Astrocyte (in vitro differentiated cells and primary cell): ENCODE measurements around the gene EPN2. TPM values are rescaled to one million over a fixed set of nuclear protein-coding genes. Genes with fewer than 3 reads are reported as not detected.

Experiments used
- DNase-seq: peaks from one replicate; pipeline ENCODE4 v3.0.0-alpha.2; 2010; ENCODE audit warnings: low read depth
- FAIRE-seq: peaks from 2 replicates; lab custom pipeline; 2011; peaks lifted over from hg19 to GRCh38; lab: Jason Lieb, UNC
- H2AFZ ChIP-seq: 2 replicates; pipeline ENCODE4 v1.6.0; 2012; ENCODE audit warnings: low read depth, low read length, inconsistent platforms
- H3K27ac ChIP-seq: 2 replicates; pipeline ENCODE4 v1.5.1; 2011; ENCODE audit warnings: low read depth, low read length, inconsistent platforms
- H3K27me3 ChIP-seq: 2 replicates; pipeline ENCODE4 v1.6.0; 2011; ENCODE audit warnings: low read length, inconsistent platforms; ENCODE audit not compliant: insufficient read depth
- H3K36me3 ChIP-seq: 2 replicates; pipeline ENCODE4 v1.5.1; 2011; ENCODE audit warnings: low read length, inconsistent platforms; ENCODE audit not compliant: insufficient read depth
- H3K4me1 ChIP-seq: 2 replicates; pipeline ENCODE4 v1.5.1; 2011; ENCODE audit warnings: low read length, inconsistent platforms; ENCODE audit not compliant: insufficient read depth
- H3K4me2 ChIP-seq: 2 replicates; pipeline ENCODE4 v1.6.0; 2012; ENCODE audit warnings: low read length, inconsistent platforms
- H3K4me3 ChIP-seq: 2 replicates; pipeline ENCODE4 v1.5.1; 2011; ENCODE audit warnings: low read depth, mild to moderate bottlenecking, low read length, inconsistent platforms; ENCODE audit not compliant: insufficient read depth
- H3K79me2 ChIP-seq: 2 replicates; pipeline ENCODE4 v1.6.0; 2012; ENCODE audit warnings: mild to moderate bottlenecking, low read length, inconsistent platforms; ENCODE audit not compliant: insufficient read depth
- H3K9ac ChIP-seq: 2 replicates; pipeline ENCODE4 v1.6.0; 2012; ENCODE audit warnings: mild to moderate bottlenecking, low read length, inconsistent platforms
- H3K9me3 ChIP-seq: 2 replicates; pipeline ENCODE4 v1.5.1; 2012; ENCODE audit warnings: low read depth, mild to moderate bottlenecking, low read length, inconsistent platforms; ENCODE audit not compliant: insufficient read depth
- H4K20me1 ChIP-seq: 2 replicates; pipeline ENCODE4 v1.6.0; 2012; ENCODE audit warnings: low read length, inconsistent platforms; ENCODE audit not compliant: insufficient read depth
- H3K27ac Mint-ChIP-seq: one replicate; pipeline ENCODE4 v1.8.0; 2021; ENCODE audit warnings: mild to moderate bottlenecking, mixed read lengths; ENCODE audit not compliant: unreplicated experiment
- H3K27me3 Mint-ChIP-seq: one replicate; pipeline ENCODE4 v1.8.0; 2021; ENCODE audit warnings: low read depth, mixed read lengths; ENCODE audit not compliant: unreplicated experiment
- H3K36me3 Mint-ChIP-seq: one replicate; pipeline ENCODE4 v1.8.0; 2021; ENCODE audit warnings: low read depth, mixed read lengths; ENCODE audit not compliant: unreplicated experiment
- H3K4me1 Mint-ChIP-seq: one replicate; pipeline ENCODE4 v1.8.0; 2021; ENCODE audit warnings: low read depth, mixed read lengths; ENCODE audit not compliant: unreplicated experiment
- H3K4me3 Mint-ChIP-seq: one replicate; pipeline ENCODE4 v1.8.0; 2021; ENCODE audit warnings: mild to moderate bottlenecking, moderate library complexity, mixed read lengths; ENCODE audit not compliant: unreplicated experiment
- H3K9me3 Mint-ChIP-seq: one replicate; pipeline ENCODE4 v1.8.0; 2021; ENCODE audit warnings: mild to moderate bottlenecking, mixed read lengths; ENCODE audit not compliant: unreplicated experiment
- EZH2 ChIP-seq: IDR thresholded peaks from 2 replicates; pipeline ENCODE4 v1.6.1; 2012; ENCODE audit warnings: mild to moderate bottlenecking, low read length, inconsistent platforms; ENCODE audit not compliant: insufficient read depth
- total RNA-seq: library from RNA; stranded (reverse); gene quantifications from 2 replicates; pipeline ENCODE4 v1.2.1, GENCODE V29; 2021
- TF ChIP-seq, protein P1 (sequence below): IDR thresholded peaks from 2 replicates; pipeline ENCODE4 v1.5.1; 2011; ENCODE audit warnings: low read depth, mild to moderate bottlenecking, inconsistent platforms, low read length, moderate library complexity; ENCODE audit not compliant: insufficient read depth

Gene EPN2
- total RNA-seq, 1 donor from 2014 or later: 48.7 TPM

- peaks cover 8% of the 10 kb centered on the region for H3K4me1 Mint-ChIP-seq
- no peaks in the 10 kb centered on the region for H3K79me2 ChIP-seq
- H3K27me3 Mint-ChIP-seq: no peaks in the 10 kb centered on the region
- H3K4me3 ChIP-seq: no peak overlapping the region
- H4K20me1 ChIP-seq: no peaks in the 10 kb centered on the region
- H3K27ac Mint-ChIP-seq: no peak overlapping the region
- H3K36me3 Mint-ChIP-seq: no peaks in the 10 kb centered on the region
- H3K9me3 ChIP-seq: no peaks in the 10 kb centered on the region
- H3K27me3 ChIP-seq: no peaks in the 10 kb centered on the region
- no peak for DNase-seq
- no peak overlapping the region for H3K27ac ChIP-seq
- H3K9ac ChIP-seq: no peak overlapping the region
- no peak for FAIRE-seq
- peaks cover 10% of the 10 kb centered on the region for H3K4me1 ChIP-seq
- no peak overlapping the region for H3K4me3 Mint-ChIP-seq
- no peak overlapping the region for H3K4me2 ChIP-seq
- H3K9me3 Mint-ChIP-seq: no peaks in the 10 kb centered on the region
- H2AFZ ChIP-seq: no peak overlapping the region
- no peaks in the 10 kb centered on the region for H3K36me3 ChIP-seq
- no peak for TF ChIP-seq EZH2
- TF ChIP-seq, protein P1, sequence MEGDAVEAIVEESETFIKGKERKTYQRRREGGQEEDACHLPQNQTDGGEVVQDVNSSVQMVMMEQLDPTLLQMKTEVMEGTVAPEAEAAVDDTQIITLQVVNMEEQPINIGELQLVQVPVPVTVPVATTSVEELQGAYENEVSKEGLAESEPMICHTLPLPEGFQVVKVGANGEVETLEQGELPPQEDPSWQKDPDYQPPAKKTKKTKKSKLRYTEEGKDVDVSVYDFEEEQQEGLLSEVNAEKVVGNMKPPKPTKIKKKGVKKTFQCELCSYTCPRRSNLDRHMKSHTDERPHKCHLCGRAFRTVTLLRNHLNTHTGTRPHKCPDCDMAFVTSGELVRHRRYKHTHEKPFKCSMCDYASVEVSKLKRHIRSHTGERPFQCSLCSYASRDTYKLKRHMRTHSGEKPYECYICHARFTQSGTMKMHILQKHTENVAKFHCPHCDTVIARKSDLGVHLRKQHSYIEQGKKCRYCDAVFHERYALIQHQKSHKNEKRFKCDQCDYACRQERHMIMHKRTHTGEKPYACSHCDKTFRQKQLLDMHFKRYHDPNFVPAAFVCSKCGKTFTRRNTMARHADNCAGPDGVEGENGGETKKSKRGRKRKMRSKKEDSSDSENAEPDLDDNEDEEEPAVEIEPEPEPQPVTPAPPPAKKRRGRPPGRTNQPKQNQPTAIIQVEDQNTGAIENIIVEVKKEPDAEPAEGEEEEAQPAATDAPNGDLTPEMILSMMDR: no peak
Measured at GRCh38 chr17:19372866-19373504, 135.8 kb downstream of the EPN2 start.

- no peaks in the 10 kb centered on the region for H3K27me3 ChIP-seq
- no peak overlapping the region for H3K27ac ChIP-seq
- H3K9me3 Mint-ChIP-seq: no peaks in the 10 kb centered on the region
- H4K20me1 ChIP-seq: peaks cover 5% of the 10 kb centered on the region
- no peak overlapping the region for H3K4me3 ChIP-seq
- peak; percentile 14 for DNase-seq
- H3K9ac ChIP-seq: no peak overlapping the region
- H3K27me3 Mint-ChIP-seq: no peaks in the 10 kb centered on the region
- no peak overlapping the region for H2AFZ ChIP-seq
- TF ChIP-seq, protein P1: no peak
- TF ChIP-seq EZH2: no peak
- no peaks in the 10 kb centered on the region for H3K36me3 Mint-ChIP-seq
- H3K36me3 ChIP-seq: no peaks in the 10 kb centered on the region
- no peak overlapping the region for H3K4me3 Mint-ChIP-seq
- H3K4me1 Mint-ChIP-seq: peaks cover 9% of the 10 kb centered on the region
- H3K4me1 ChIP-seq: peaks cover 7% of the 10 kb centered on the region
- H3K79me2 ChIP-seq: peaks cover 8% of the 10 kb centered on the region
- FAIRE-seq: no peak
- no peak overlapping the region for H3K4me2 ChIP-seq
- H3K27ac Mint-ChIP-seq: no peak overlapping the region
- H3K9me3 ChIP-seq: no peaks in the 10 kb centered on the region
Measured at GRCh38 chr17:19374136-19374535, 137.0 kb downstream of the EPN2 start.

DNA sequence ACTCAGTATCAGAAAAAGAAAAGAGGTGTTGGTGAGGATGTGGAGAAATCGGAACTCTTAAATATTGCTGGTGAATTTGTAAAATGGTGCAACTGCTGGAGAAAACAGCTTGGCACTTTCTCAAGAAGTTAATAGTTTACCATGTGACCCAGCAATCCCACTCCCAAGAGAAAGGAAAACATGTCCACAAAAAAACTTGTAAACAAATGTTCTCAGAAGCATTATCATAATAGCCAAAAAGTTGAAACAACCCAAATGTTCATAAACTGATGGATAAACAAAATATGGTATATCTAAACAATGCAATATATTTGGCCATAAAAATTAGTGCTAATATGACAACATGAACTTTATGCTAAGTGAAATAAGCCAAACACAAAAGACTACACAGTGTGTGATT, 138.6 kb downstream of the EPN2 start:
- H3K27me3 ChIP-seq: no peaks in the 10 kb centered on the region
- peaks cover 13% of the 10 kb centered on the region for H3K4me1 ChIP-seq
- TF ChIP-seq EZH2: no peak
- TF ChIP-seq, protein P1: no peak
- DNase-seq (no peak), FAIRE-seq (peak; percentile 49)
- H3K36me3 ChIP-seq: peaks cover 12% of the 10 kb centered on the region
- H4K20me1 ChIP-seq: peaks cover 21% of the 10 kb centered on the region
- H3K4me3 Mint-ChIP-seq: peak overlapping the region; percentile 71
- no peaks in the 10 kb centered on the region for H3K9me3 Mint-ChIP-seq
- no peak overlapping the region for H3K27ac ChIP-seq
- peaks cover 24% of the 10 kb centered on the region for H3K79me2 ChIP-seq
- no peak overlapping the region for H3K9ac ChIP-seq
- no peak overlapping the region for H3K27ac Mint-ChIP-seq
- H3K4me2 ChIP-seq: no peak overlapping the region
- H3K4me3 ChIP-seq: no peak overlapping the region
- no peaks in the 10 kb centered on the region for H3K27me3 Mint-ChIP-seq
- H2AFZ ChIP-seq: no peak overlapping the region
- peaks cover 15% of the 10 kb centered on the region for H3K4me1 Mint-ChIP-seq
- no peaks in the 10 kb centered on the region for H3K9me3 ChIP-seq
- H3K36me3 Mint-ChIP-seq: peaks cover 8% of the 10 kb centered on the region
